Upper lobe of left lung (tissue), 4 donors: ENCODE data around the gene CALHM2.

ENCODE experiments used
- EP300 ChIP-seq, 4 donors: sonication (generic); formaldehyde crosslinking; IDR thresholded peaks; one replicate each; pipeline ENCODE4 v1.5.1; 2017; ENCODE audit warnings: antibody characterized with exemption in 4 of 4, control low read depth in 2 of 4
- POLR2A ChIP-seq, 4 donors: fragments of 450-650 bp; IDR thresholded peaks; one replicate each; pipeline ENCODE4 v1.5.1; 2016 to 2017; ENCODE audit warnings: antibody characterized with exemption in 4 of 4, mild to moderate bottlenecking in 2 of 4
- POLR2AphosphoS5 ChIP-seq, 2 donors: sonication (generic); formaldehyde crosslinking; IDR thresholded peaks; one replicate each; pipeline ENCODE4 v1.5.1; 2017; ENCODE audit warnings: antibody characterized with exemption in 2 of 2
- TF ChIP-seq, protein P1 (sequence below), 6 experiments: fragments of 450-650 bp in 4 of 6; fragments of 200-600 bp in 2 of 6; sonication (generic) in 2 of 6; IDR thresholded peaks; one replicate each; pipeline ENCODE4 v1.5.1; 2016 to 2019; ENCODE audit warnings: antibody characterized with exemption in 6 of 6

DNA sequence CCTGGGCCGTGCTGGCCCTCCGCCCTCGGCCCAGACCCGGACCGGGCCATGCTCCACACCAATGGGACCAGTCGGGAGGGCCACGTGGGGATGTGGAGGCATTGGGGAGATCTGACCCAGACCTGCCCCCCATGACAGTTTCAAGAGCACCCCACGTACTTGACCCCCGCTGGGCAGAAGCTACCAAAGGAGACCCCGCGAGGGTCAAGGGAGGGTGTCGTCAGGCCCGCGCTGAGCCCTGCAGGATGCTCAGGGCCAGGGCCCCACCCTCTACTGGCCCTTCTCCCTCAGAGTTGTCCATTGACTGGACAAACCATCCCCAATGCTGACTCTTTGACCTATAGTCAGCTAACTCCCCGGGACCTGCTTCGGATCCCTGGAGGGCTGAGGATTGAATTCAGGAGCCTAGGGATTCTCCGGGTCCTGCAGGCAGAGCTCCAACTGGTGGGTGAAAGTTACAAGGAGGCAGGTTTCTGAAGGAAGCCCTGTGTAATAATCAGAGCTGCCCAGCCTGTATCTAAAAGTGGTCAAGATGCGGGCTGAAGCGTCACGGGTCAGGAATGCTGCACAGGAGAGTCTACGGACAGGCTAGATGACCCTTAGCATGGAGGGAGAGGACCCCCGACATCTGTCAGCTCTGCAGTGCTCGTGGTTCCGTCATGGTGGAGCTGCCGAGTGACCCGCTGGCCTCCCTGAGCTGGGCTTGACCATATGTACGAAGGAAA is 498 bp upstream of the CALHM2 start:
- TF ChIP-seq, protein P1, sequence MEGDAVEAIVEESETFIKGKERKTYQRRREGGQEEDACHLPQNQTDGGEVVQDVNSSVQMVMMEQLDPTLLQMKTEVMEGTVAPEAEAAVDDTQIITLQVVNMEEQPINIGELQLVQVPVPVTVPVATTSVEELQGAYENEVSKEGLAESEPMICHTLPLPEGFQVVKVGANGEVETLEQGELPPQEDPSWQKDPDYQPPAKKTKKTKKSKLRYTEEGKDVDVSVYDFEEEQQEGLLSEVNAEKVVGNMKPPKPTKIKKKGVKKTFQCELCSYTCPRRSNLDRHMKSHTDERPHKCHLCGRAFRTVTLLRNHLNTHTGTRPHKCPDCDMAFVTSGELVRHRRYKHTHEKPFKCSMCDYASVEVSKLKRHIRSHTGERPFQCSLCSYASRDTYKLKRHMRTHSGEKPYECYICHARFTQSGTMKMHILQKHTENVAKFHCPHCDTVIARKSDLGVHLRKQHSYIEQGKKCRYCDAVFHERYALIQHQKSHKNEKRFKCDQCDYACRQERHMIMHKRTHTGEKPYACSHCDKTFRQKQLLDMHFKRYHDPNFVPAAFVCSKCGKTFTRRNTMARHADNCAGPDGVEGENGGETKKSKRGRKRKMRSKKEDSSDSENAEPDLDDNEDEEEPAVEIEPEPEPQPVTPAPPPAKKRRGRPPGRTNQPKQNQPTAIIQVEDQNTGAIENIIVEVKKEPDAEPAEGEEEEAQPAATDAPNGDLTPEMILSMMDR (IDR thresholded peaks at IDR 0.05) = no peak
- TF ChIP-seq POLR2A (IDR thresholded peaks at IDR 0.05) (no peak), POLR2AphosphoS5 (IDR thresholded peaks at IDR 0.05) (no peak), EP300 (IDR thresholded peaks at IDR 0.05) (no peak)
